ENCODE data around the gene BBS4. TPM values are rescaled to one million over a fixed set of nuclear protein-coding genes. Genes with fewer than 3 reads are reported as not detected.

Gene BBS4
- total RNA-seq, 4 donors from 2014 or later = 6.1 to 25.7 (median 16.2) TPM

- DNase-seq (ENCODE audit: low spot score) (no peak), ATAC-seq (ENCODE audit: low FRiP score) (peak; percentile 41)
- no peak for TF ChIP-seq CTCF (IDR thresholded peaks at IDR 0.05)
Measured at GRCh38 chr15:72758182-72758581, 72.2 kb downstream of the BBS4 start.

GRCh38 chr15:72760590-72761260 is 74.7 kb downstream of the BBS4 start:
- ATAC-seq (ENCODE audit: low FRiP score) = no peak

GRCh38 chr15:72764656-72765055 is 78.6 kb downstream of the BBS4 start:
- TF ChIP-seq CTCF (IDR thresholded peaks at IDR 0.05) = no peak
- DNase-seq (ENCODE audit: low spot score) (no peak), ATAC-seq (ENCODE audit: low FRiP score) (no peak)

More at GRCh38 chr15:72760590-72761260, 74.7 kb downstream of the BBS4 start:
- no peak for TF ChIP-seq CTCF (IDR thresholded peaks at IDR 0.05)
- no peak for DNase-seq (ENCODE audit: low spot score)

- ATAC-seq (ENCODE audit: low FRiP score) = no peak
- TF ChIP-seq CTCF (IDR thresholded peaks at IDR 0.05) = no peak
Measured at GRCh38 chr15:72766025-72766424, 80.0 kb downstream of the BBS4 start.

GRCh38 chr15:72766780-72767179 is 80.8 kb downstream of the BBS4 start:
- no peak for TF ChIP-seq CTCF (IDR thresholded peaks at IDR 0.05)
- no peak for DNase-seq (ENCODE audit: low spot score)
- ATAC-seq (ENCODE audit: low FRiP score) = no peak

More at GRCh38 chr15:72766025-72766424, 80.0 kb downstream of the BBS4 start:
- DNase-seq (ENCODE audit: low spot score) = no peak

- TF ChIP-seq CTCF (IDR thresholded peaks at IDR 0.05) = no peak
- ATAC-seq (ENCODE audit: low FRiP score) (no peak), DNase-seq (ENCODE audit: low spot score) (no peak)
Measured at GRCh38 chr15:72770673-72771328, 84.8 kb downstream of the BBS4 start.

- TF ChIP-seq CTCF (IDR thresholded peaks at IDR 0.05) = no peak
- no peak for DNase-seq (ENCODE audit: low spot score)
- no peak for ATAC-seq (ENCODE audit: low FRiP score)
Measured at GRCh38 chr15:72771329-72771725, 85.3 kb downstream of the BBS4 start.
